ENCODE measurements around the gene PMS1.
"Not testable (repeated sequence)": the region's sequence is repeated elsewhere in the genome, so short reads cannot be mapped to it uniquely, and the experiment has no call there.

PMS1 gene

DNA sequence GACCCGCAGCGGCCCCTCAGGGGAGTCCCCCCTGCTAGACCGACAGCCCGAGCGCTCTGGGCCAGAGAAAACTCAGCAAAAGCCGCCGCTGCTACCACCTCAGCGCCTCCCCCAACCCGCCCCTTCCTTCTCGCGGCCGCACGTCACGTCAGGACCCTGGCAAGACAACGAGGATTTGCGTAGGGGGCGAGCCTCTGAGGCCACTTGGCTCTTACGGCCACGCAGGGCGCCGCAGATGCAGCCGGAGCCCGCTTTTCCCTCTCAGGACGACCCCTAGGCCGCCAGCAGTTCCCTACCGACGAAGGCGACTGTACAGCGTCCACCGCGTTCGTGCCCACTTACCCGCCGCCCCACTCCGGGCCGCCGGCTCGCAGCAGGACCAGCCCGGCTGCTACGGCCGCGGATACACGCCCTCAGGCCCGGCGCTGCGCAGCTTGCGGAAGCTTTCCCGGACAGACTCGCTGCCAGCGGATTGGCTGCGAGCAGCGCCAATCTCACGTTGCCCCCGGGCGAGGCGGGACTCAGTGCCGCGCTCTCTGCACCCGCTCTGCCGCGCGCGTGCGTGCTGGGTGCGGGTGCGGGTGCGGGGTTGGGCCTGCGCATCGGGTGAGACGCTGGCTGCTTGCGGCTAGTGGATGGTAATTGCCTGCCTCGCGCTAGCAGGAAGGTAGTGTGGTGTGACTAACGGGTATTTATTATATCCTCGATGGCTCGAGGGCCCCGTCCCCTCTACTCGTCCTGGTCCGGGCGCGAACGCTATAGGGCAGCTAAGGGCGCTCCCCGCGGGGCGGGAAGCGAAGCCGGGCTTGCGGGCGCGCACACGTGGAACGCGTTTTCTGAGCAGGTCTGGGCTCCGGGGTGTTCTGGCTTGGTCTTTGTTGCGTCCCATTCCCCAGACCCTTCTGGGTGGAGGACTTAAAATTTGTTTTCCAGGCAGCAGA is at the start of gene PMS1, which contains the start of gene ORMDL1:
Gene PMS1, plus strand, starts transcription at position 524 of the 941 bp plus-strand sequence. CDS start 7,360 bp downstream, outside the sequence.
Gene ORMDL1, minus strand, starts transcription at position 413 of the 941 bp plus-strand sequence. CDS start 1,744 bp downstream, outside the sequence.
- peak within 1 kb of the TSS; percentile 91 for H3K27ac Mint-ChIP-seq

DNA sequence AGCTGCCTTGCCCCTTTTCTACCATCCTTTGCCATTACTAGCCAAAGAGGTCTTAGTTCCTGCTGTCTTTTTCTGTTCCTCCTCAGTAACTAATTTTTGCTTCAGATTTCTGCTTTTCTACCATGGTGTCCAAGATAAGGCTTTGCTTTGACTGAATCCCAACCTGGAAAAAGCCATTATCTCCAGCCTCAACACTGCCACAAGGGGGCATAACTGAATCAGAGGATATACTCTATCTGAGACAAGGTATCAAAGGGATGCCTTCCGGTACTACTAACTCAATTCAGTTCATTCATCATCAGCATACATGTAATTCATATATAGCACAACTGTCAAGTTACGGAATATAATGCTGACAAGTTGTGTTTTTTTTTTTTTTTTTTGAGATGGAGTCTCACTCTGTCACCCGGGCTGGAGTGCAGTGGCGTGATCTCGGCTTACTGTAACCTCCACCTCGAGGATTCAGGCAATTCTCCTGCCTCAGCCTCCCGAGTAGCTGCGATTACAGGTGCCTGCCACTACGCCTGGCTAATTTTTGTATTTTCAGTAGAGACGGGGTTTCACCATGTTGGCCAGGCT is 33.1 kb upstream of the PMS1 start:
- no peaks in the 10 kb centered on the region for H3K9me3 Mint-ChIP-seq
- DNase-seq (ENCODE audit: low spot score in 2 of 2) (no peak), ATAC-seq (peak; percentile 67)
- H3K27ac Mint-ChIP-seq, result no peak overlapping the region
- peaks cover 85% of the 10 kb centered on the region for H3K36me3 Mint-ChIP-seq
- no peak overlapping the region for H3K4me3 Mint-ChIP-seq
- H3K4me1 Mint-ChIP-seq, result no peaks in the 10 kb centered on the region

More for the DNA sequence above, at the start of gene PMS1, which contains the start of gene ORMDL1:
- H3K9me3 Mint-ChIP-seq, result no peaks in the 10 kb centered on the region
- H3K4me3 Mint-ChIP-seq, result peak within 1 kb of the TSS; percentile 86
- peaks cover 77% of the 10 kb centered on the region for H3K36me3 Mint-ChIP-seq
- ATAC-seq (peak; percentile 95), DNase-seq (ENCODE audit: low spot score in 2 of 2) (peak; percentile 95 to 98)
- peaks cover 45% of the 10 kb centered on the region for H3K4me1 Mint-ChIP-seq

DNA sequence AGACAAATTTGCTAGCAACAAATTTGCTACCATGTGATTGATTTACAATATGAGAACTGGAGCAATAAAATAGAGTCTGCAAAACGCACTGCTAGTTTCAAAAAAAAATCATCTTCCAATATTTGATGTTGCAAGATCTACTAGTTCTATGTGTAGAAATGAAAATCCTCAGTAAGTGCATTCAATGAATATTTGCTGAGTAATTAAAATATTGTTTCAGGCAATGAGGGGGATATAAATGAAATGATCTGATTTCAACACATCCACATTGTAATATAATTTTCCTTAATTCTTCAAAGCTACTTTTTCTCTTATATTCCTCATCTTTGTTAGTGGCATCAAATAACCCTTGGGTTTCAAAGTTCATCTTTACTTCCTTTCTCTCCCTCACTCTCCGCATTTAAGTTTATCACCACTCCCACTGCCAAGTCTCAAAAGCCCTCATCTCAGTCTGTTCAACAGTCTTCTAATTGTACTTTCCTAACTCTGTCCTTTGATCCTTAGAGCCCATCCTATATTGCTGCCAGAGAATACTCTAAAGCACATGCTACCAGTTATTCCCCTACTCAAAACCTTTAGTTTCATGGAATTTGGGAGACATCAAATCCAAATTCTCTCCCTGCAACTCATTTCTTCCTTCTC is 27.8 kb upstream of the PMS1 start:
- DNase-seq (ENCODE audit: low spot score in 2 of 2) (no peak), ATAC-seq (no peak)
- no peaks in the 10 kb centered on the region for H3K9me3 Mint-ChIP-seq
- H3K4me1 Mint-ChIP-seq, result no peaks in the 10 kb centered on the region
- H3K27ac Mint-ChIP-seq, result no peak overlapping the region
- no peak overlapping the region for H3K4me3 Mint-ChIP-seq
- H3K36me3 Mint-ChIP-seq, result peaks cover 46% of the 10 kb centered on the region

DNA sequence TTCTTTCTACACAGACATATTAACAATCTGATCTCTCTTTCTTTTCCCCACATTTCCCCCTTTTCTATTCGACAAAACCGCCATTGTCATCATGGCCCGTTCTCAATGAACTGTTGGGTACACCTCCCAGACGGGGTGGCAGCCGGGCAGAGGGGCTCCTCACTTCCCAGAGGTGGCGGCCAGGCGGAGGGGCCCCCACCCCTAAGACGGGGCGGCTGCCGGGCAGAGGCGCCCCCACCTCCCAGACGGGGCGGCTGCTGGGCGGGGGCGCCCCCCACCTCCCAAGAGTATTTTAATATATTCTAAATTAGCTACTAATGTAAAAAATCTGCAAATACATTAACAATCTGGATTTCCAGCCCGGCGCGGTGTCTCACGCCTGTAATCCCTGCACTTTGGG is 24.1 kb upstream of the PMS1 start:
- not testable (repeated sequence) for H3K4me3 Mint-ChIP-seq; ATAC-seq; DNase-seq (ENCODE audit: low spot score in 2 of 2); H3K27ac Mint-ChIP-seq; H3K4me1 Mint-ChIP-seq; H3K9me3 Mint-ChIP-seq
- H3K36me3 Mint-ChIP-seq, result peaks cover 32% of the 10 kb centered on the region

DNA sequence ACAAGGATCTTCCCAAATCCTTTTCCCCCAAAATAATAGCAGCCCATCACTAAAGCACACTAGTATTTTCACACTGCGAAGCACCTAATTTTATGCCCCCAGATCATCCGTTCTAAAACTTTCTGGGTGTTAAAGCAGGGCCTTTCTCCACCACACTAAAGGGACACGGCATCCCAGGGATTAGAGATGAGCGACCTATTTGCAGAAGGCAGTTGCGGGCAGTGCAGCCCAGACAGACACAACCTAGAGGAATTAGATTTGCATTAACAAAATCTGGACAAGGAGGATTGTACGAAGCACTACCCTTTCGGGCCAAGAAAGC is 22.1 kb upstream of the PMS1 start:
- Mint-ChIP-seq H3K36me3 (peaks cover 34% of the 10 kb centered on the region), H3K4me3 (peak overlapping the region; percentile 87), H3K9me3 (no peaks in the 10 kb centered on the region), H3K4me1 (no peaks in the 10 kb centered on the region), H3K27ac (peak overlapping the region; percentile 93)
- DNase-seq (ENCODE audit: low spot score in 2 of 2) (no peak), ATAC-seq (no peak)

DNA sequence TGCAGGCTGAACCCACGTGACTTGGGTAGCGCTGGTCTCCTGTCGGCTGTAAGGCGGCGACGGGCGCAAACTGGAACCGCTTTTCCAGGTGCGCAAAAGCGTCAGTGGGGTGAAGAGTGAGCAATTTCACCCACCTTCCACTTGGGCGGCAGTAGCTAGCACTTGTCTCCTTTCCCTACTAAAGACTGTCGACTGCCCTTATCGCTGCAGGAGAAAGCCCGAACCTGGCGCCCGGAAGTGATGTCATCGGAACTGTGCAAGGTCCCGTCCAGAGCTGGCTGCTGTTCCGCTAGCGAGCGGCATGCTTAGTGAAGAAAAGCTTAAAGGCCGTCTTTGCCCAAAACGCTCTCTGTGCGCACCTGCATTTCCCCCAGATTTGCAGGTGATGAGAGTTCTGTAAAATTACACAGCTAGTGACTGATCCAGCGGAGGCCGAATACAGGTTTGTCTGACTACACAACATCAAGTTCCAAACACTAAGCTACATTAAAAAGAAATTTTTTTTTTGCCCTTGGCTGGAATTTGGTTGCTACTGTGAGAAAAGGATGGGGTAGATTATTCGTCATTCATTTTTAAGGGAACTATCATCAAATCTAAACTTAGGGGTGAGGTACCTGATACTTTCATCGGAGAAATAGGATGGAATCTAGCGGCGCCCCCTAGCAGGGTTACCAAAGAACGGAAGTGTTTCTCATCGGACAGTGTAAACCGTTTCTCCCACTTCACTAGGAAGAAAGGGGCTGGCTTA is 21.5 kb upstream of the PMS1 start, which contains the start of gene OSGEPL1:
Gene OSGEPL1, minus strand, starts transcription at position 242 of the 748 bp plus-strand sequence. CDS start 1,152 bp downstream, outside the sequence.
- H3K4me3 Mint-ChIP-seq, result peak within 1 kb of the TSS; percentile 87
- no peaks in the 10 kb centered on the region for H3K4me1 Mint-ChIP-seq
- H3K27ac Mint-ChIP-seq, result peak within 1 kb of the TSS; percentile 93
- H3K36me3 Mint-ChIP-seq, result peaks cover 37% of the 10 kb centered on the region
- ATAC-seq (peak; percentile 98), DNase-seq (ENCODE audit: low spot score in 2 of 2) (peak; percentile 72 to 93)
- no peaks in the 10 kb centered on the region for H3K9me3 Mint-ChIP-seq

DNA sequence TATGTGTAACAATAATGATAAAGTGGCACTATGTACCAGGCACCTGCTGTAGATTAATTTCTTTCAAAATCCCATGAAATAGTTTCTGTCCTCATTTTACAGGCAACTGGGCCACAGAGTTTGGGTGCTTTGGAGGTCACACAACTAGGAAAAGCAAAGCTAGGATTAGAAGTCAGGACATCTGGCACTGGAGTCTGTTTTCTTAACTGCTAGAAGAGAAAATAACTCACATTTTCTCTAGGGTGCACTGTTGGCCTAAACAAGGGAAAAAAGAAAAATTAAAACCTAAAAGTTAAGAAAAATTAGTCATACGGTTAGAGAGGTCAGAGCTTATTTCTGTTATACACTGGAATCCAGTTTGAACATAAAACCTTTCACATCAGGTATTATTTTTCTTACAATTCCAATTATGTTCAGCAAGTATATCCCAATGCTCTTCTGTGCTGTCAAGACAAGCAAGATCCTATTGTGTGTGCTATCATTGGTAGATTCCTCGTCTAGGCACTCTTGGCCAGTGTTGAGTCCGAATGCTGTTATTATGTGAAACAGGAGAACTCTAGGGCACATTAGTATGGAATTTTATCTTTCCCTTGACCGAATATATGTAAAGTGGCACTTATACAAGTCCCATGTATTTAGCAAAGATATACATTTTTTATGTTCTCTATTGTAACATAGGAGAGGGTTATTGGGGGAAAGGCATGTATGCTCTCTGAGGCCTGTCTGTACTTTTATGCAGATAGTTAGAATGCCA is 20.2 kb upstream of the PMS1 start:
- ATAC-seq (no peak), DNase-seq (ENCODE audit: low spot score in 2 of 2) (no peak)
- Mint-ChIP-seq H3K4me1 (no peaks in the 10 kb centered on the region), H3K4me3 (peak overlapping the region; percentile 87), H3K9me3 (no peaks in the 10 kb centered on the region), H3K27ac (peak overlapping the region; percentile 93), H3K36me3 (peaks cover 38% of the 10 kb centered on the region)

DNA sequence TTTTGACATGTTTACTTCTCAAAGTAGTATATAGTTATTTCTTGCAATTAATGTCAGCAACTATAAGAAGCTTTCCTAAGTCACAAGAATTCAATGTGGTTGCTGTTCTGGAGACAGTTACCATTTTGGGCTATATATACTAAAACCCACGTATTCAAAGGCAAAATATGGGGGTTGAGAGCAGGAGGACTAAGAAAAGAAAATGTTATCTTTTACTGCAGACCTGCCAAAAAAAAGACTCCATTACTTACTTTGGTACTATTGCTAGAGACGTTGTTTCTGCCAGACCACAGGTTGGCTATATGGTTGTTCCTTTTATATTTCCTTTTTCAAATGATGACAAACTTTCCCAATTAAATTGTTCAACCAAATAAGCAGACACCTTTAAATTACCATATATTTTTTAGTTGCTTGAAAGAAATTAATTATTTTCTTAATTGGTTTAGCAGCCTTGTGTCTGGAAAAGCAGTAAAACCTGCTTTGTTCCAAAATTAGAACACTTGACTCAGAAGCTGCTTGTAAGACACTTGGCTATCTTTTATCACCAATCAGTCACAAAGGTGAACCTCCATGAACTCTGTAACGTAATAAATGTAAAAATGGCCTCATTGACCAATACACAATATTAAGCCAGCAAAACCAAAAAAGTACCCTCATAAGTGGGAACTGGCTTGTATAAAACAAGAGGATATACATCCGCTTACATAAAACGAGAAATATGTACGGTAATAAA is 13.5 kb upstream of the PMS1 start:
- Mint-ChIP-seq H3K9me3 (no peaks in the 10 kb centered on the region), H3K27ac (no peak overlapping the region), H3K36me3 (peaks cover 89% of the 10 kb centered on the region), H3K4me1 (no peaks in the 10 kb centered on the region), H3K4me3 (no peak overlapping the region)
- no peak for DNase-seq (ENCODE audit: low spot score in 2 of 2)
- ATAC-seq, result no peak

DNA sequence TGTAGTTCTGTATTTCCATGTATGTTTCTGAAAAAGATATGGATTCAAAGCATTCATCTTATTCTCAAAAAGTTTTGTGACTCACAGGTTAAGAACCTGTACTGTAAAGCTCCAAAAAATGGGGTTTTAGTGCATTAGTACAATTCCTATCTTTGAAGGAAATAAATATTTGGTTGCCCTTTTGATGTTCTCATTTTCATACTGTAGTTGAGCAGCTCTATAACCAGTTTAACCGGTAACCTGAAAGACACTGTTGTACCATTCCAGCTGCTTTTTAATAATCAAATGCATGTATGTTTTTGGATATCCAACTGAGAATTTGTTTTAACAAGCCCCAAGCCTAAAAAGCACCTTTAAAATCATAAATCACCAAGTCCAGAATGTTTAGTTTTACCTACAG is 12.0 kb upstream of the PMS1 start:
- Mint-ChIP-seq H3K4me1 (no peaks in the 10 kb centered on the region), H3K36me3 (peaks cover 94% of the 10 kb centered on the region), H3K4me3 (no peak overlapping the region), H3K9me3 (no peaks in the 10 kb centered on the region), H3K27ac (no peak overlapping the region)
- DNase-seq (ENCODE audit: low spot score in 2 of 2), result no peak
- no peak for ATAC-seq

DNA sequence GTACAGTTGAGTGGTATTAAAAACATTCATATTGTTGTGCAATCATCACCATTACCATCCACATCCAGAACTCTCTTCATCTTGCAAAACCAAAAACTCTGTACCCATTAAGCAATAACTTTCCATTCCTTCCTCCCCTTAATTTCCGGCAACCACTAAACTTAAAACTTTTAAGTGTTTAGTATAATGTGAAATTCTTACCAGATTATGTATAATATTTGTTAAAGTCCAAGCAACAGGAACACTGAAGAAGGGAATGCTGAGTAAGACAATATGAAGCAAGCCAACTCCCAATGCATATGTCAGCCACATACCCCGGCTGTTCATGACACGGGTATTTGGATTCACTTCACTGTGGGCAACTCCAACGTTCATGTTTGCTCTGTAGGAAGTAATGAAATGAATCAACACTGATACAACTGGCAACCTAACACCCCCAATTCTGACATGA is 2.0 kb upstream of the PMS1 start:
- ATAC-seq (no peak), DNase-seq (ENCODE audit: low spot score in 2 of 2) (peak in 1 of 2 donors; percentile 47)
- H3K36me3 Mint-ChIP-seq, result peaks cover 88% of the 10 kb centered on the region
- H3K4me1 Mint-ChIP-seq, result peaks cover 51% of the 10 kb centered on the region
- peak overlapping the region; percentile 86 for H3K4me3 Mint-ChIP-seq
- H3K27ac Mint-ChIP-seq, result peak overlapping the region; percentile 91
- H3K9me3 Mint-ChIP-seq, result no peaks in the 10 kb centered on the region

DNA sequence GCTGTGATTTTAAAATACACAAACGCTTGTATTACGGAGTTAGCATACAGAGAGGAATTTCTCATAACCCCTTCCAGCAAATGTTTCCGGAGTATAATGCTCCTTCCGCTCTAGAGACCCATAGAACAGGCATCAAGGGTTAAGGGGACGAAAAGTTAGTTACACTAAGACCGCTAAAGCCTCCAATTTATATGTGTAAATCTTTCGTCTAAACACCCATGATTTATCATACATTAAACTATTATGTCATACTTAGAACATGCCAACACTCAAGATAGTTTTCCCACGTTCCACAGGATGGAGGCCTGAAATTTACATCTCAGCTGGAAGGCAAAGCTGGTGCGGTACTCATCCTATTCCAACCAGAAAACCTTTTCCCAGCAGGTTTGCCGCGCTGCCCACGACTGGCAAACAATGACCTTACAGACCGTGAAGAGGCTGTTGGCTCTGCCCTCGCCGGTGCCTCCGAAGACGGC is 761 bp upstream of the PMS1 start:
- Mint-ChIP-seq H3K4me1 (peaks cover 53% of the 10 kb centered on the region), H3K9me3 (no peaks in the 10 kb centered on the region), H3K36me3 (peaks cover 84% of the 10 kb centered on the region), H3K27ac (peak overlapping the region; percentile 91), H3K4me3 (peak overlapping the region; percentile 86)
- no peak for DNase-seq (ENCODE audit: low spot score in 2 of 2)
- peak; percentile 2 for ATAC-seq

DNA sequence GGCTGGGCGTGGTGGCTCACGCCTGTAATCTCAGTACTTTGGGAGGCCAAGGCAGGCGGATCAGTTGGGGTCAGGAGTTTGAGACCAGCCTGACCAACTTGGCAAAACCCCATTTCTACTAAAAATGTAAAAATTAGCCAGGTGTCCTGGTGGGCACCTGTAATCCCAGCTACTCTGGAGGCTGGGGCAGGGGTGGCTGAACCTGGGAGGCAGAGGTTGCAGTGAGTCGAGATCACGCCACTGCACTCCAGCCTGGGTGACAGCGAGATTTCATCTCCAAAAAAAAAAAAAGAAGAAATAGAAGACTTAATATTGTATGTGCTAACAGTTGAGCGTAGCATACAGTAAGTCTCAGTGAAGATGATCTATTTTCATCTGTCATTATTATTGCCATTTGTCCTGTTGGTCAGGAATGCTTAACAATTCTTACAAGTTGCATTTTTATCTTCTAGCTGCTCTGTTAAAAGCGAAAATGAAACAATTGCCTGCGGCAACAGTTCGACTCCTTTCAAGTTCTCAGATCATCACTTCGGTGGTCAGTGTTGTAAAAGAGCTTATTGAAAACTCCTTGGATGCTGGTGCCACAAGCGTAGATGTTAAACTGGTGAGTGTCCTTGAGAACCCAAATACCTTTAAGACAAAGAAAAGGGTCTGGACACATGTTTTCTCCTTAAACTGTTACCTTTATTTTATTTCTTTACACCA is 7.2 kb downstream of the PMS1 start:
- DNase-seq (ENCODE audit: low spot score in 2 of 2) (peak in 1 of 2 donors; percentile 51), ATAC-seq (peak; percentile 81)
- peaks cover 13% of the 10 kb centered on the region for H3K4me1 Mint-ChIP-seq
- H3K9me3 Mint-ChIP-seq, result no peaks in the 10 kb centered on the region
- H3K36me3 Mint-ChIP-seq, result peaks cover 77% of the 10 kb centered on the region
- H3K4me3 Mint-ChIP-seq, result peak overlapping the region; percentile 71
- peak overlapping the region; percentile 93 for H3K27ac Mint-ChIP-seq

DNA sequence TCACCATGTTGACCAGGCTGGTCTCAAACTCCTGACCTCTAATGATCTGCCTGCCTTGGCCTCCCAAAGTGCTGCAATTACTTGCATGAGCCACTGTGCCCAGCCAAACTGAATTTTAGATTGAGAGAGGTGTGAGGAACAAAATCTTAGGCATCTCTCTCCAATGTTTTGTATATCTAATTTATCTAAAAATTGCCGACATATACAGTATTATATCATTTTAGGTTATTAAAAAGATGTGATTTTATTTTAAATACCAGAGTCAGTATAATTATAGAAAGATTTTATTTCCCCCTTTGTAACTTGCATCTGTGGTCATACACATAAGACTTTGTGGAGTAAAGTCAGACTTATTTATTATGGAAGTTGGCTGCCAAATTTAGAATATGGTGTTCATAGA is 10.1 kb downstream of the PMS1 start:
- DNase-seq (ENCODE audit: low spot score in 2 of 2) (no peak), ATAC-seq (no peak)
- Mint-ChIP-seq H3K4me1 (peaks cover 7% of the 10 kb centered on the region), H3K4me3 (no peak overlapping the region), H3K36me3 (peaks cover 94% of the 10 kb centered on the region), H3K9me3 (no peaks in the 10 kb centered on the region), H3K27ac (no peak overlapping the region)

Data from stimulated activated effector memory CD8-positive, alpha-beta T cell treated with anti-CD3 and anti-CD28 coated beads, Interleukin-12 subunit alpha, Interleukin-12 subunit beta, amount 100 ng/mL, for 72 hours (primary cell).